Lung (tissue), 12 donors: ENCODE results near the gene SLC35D3. TPM values are rescaled to one million over a fixed set of nuclear protein-coding genes. Genes with fewer than 3 reads are reported as not detected.
A peak's percentile ranks its signal among the peaks of the same experiment; 100 is the strongest.
"Not testable (repeated sequence)": the region's sequence is repeated elsewhere in the genome, so short reads cannot be mapped to it uniquely, and the experiment has no call there.

Experiments used
- ATAC-seq: fragments of 200-7000 bp; cut with Tn5 transposase; one replicate; pipeline ENCODE4 v1.9.1; 2020; ENCODE audit warnings: moderate number of reproducible peaks; ENCODE audit not compliant: insufficient read depth, low FRiP score
- DNase-seq, 3 donors: peaks; one replicate each; pipeline ENCODE4 v3.0.0-alpha.2; 2013 to 2017
- H3K27ac ChIP-seq, 2 donors: one replicate each; pipeline ENCODE4 v1.5.1; 2013; ENCODE audit warnings: mild to moderate bottlenecking in 2 of 2, moderate library complexity in 2 of 2, control low read depth in 1 of 2, inconsistent platforms in 1 of 2, low read depth in 1 of 2, low read length in 1 of 2
- H3K27me3 ChIP-seq, 3 donors: one replicate each; pipeline ENCODE4 v1.5.1; 2013; ENCODE audit warnings: low read length in 2 of 3; ENCODE audit not compliant: control insufficient read depth in 3 of 3, insufficient read depth in 3 of 3
- H3K36me3 ChIP-seq, 4 donors: one replicate each; pipeline ENCODE4 v1.5.1; 2013; ENCODE audit warnings: low read length in 4 of 4, mild to moderate bottlenecking in 1 of 4, moderate library complexity in 1 of 4; ENCODE audit not compliant: control insufficient read depth in 4 of 4, insufficient read depth in 4 of 4
- H3K4me1 ChIP-seq, 5 donors: one replicate each; pipeline ENCODE4 v1.5.1; 2013; ENCODE audit warnings: low read length in 5 of 5, mild to moderate bottlenecking in 2 of 5, moderate library complexity in 1 of 5; ENCODE audit not compliant: control insufficient read depth in 5 of 5, insufficient read depth in 5 of 5
- H3K4me3 ChIP-seq: one replicate; pipeline ENCODE4 v1.5.1; 2013; ENCODE audit warnings: mild to moderate bottlenecking, control low read depth, moderate library complexity
- H3K9ac ChIP-seq, 2 donors: one replicate each; pipeline ENCODE4 v1.5.1; 2013; ENCODE audit warnings: low read length in 2 of 2, control low read depth in 1 of 2; ENCODE audit not compliant: insufficient read depth in 1 of 2
- H3K9me3 ChIP-seq, 4 donors: one replicate each; pipeline ENCODE4 v1.5.1; 2013; ENCODE audit warnings: low read length in 3 of 4, mild to moderate bottlenecking in 1 of 4, moderate library complexity in 1 of 4; ENCODE audit not compliant: control insufficient read depth in 4 of 4, insufficient read depth in 3 of 4
- CTCF ChIP-seq: IDR thresholded peaks from 2 replicates; pipeline ENCODE4 v1.5.1; 2012; ENCODE audit warnings: mild to moderate bottlenecking; ENCODE audit errors: control extremely low read depth, extremely low read depth
- WGBS, 2 donors: extraction: QIAGEN DNeasy Blood & Tissue Kit; methylation state at CpG; one replicate each; pipeline ENCODE4 v1.1.7; 2013; 5-methylcytosine and 5-hydroxymethylcytosine counted together
- polyA plus RNA-seq, 2 donors: library from polyadenylated mRNA; stranded (reverse); fragments of 200-250 nt; gene quantifications; one replicate each; pipeline ENCODE4 v1.2.1, GENCODE V29; 2013
- total RNA-seq, 2 donors: library from RNA; depleted of rRNA in 1 of 2; stranded (reverse); fragments of >200 nt in 1 of 2; gene quantifications; one replicate each; pipeline ENCODE4 v1.2.1, GENCODE V29; 2014 to 2021
- donor health status: control.
- donor health status: control.
- donor health status: Bipolar disorder and iron deficiency.
- donor health status: healthy.
- donor health status: DM: yes; HTN: yes; CAD: no.

The SLC35D3 gene
- total and polyA plus RNA-seq, 4 donors, result 0.03 to 0.54 (median 0.09) TPM; not detected in 1

GRCh38 chr6:136958168-136958567 is 36.1 kb downstream of the SLC35D3 start:
- Histone ChIP-seq H3K4me3 (no peak overlapping the region), H3K27me3 (no peaks in the 10 kb centered on the region), H3K36me3 (no peaks in the 10 kb centered on the region), H3K9me3 (no peaks in the 10 kb centered on the region), H3K9ac (no peak overlapping the region), H3K4me1 (peaks cover 2 to 11% (median 3%) of the 10 kb centered on the region in 5 donors), H3K27ac (no peak overlapping the region)
- WGBS, 2 donors, result 95 to 97% methylated on average over 5 of the region's 5 CpGs
- no peak for TF ChIP-seq CTCF
- ATAC-seq, result no peak
- no peak for DNase-seq

- no peaks in the 10 kb centered on the region for H3K9me3 ChIP-seq
- no peak for ATAC-seq
- DNase-seq, result peak in 1 of 3 donors; percentile 24
- peaks cover 2 to 11% (median 4%) of the 10 kb centered on the region in 5 donors for H3K4me1 ChIP-seq
- no peak overlapping the region for H3K4me3 ChIP-seq
- no peaks in the 10 kb centered on the region for H3K27me3 ChIP-seq
- no peak for TF ChIP-seq CTCF
- no peaks in the 10 kb centered on the region for H3K36me3 ChIP-seq
- 66 to 89% methylated on average over 14 of the region's 14 CpGs for WGBS, 2 donors
- no peak overlapping the region for H3K9ac ChIP-seq
- H3K27ac ChIP-seq, result no peak overlapping the region
Measured at GRCh38 chr6:136959471-136959891, 37.4 kb downstream of the SLC35D3 start.

DNA sequence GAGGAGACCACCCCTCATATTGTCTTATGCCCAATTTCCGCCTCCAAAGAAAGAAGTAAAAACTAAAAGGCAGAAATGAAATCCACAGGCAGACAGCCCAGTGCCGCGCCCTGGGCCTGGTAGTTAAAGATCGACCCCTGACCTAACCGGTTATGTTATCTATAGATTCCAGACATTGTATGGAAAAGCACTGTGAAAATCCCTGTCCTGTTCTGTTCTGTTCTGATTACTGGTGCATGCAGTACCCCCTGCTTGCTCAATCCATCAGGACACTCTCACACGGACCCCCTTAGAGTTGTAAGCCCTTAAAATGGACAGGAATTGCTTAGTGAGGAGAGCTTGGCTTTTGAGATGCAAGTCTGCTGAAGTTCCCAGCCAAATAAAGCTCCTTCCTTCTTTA is 37.8 kb downstream of the SLC35D3 start:
- H3K36me3 ChIP-seq, H3K9ac ChIP-seq, H3K27ac ChIP-seq, DNase-seq, H3K9me3 ChIP-seq, H3K4me3 ChIP-seq, H3K27me3 ChIP-seq, ATAC-seq: not testable (repeated sequence)
- peaks cover 2 to 11% (median 6%) of the 10 kb centered on the region in 5 donors for H3K4me1 ChIP-seq
- 80 to 82% methylated on average over 6 of the region's 6 CpGs for WGBS, 2 donors

- peaks cover 2 to 11% (median 6%) of the 10 kb centered on the region in 5 donors for H3K4me1 ChIP-seq
- H3K27ac ChIP-seq, result no peak overlapping the region
- DNase-seq, result no peak
- 51 to 68% methylated on average over 3 of the region's 3 CpGs for WGBS, 2 donors
- no peak overlapping the region for H3K4me3 ChIP-seq
- no peaks in the 10 kb centered on the region for H3K9me3 ChIP-seq
- ATAC-seq, result no peak
- H3K9ac ChIP-seq, result no peak overlapping the region
- no peak for TF ChIP-seq CTCF
- H3K27me3 ChIP-seq, result no peaks in the 10 kb centered on the region
- H3K36me3 ChIP-seq, result no peaks in the 10 kb centered on the region
Measured at GRCh38 chr6:136960781-136961180, 38.7 kb downstream of the SLC35D3 start.
